ENCODE measurements around the gene SPATA46.
A peak's percentile ranks its signal among the peaks of the same experiment; 100 is the strongest.

Gene SPATA46

GRCh38 chr1:162391790-162392563 is 15.3 kb upstream of the SPATA46 start:
- no peak overlapping the region for H3K4me3 ChIP-seq (ENCODE audit: low read depth, low read length)
- TF ChIP-seq CTCF (IDR thresholded peaks at IDR 0.05; ENCODE audit: low read depth, low read length) = peak; percentile 89
- peak; percentile 55 for DNase-seq (ENCODE audit: low read depth, low spot score)
- in situ Hi-C loops (cut with HindIII; ENCODE audit: low sequenced_read_pairs) = no loop called here

DNA sequence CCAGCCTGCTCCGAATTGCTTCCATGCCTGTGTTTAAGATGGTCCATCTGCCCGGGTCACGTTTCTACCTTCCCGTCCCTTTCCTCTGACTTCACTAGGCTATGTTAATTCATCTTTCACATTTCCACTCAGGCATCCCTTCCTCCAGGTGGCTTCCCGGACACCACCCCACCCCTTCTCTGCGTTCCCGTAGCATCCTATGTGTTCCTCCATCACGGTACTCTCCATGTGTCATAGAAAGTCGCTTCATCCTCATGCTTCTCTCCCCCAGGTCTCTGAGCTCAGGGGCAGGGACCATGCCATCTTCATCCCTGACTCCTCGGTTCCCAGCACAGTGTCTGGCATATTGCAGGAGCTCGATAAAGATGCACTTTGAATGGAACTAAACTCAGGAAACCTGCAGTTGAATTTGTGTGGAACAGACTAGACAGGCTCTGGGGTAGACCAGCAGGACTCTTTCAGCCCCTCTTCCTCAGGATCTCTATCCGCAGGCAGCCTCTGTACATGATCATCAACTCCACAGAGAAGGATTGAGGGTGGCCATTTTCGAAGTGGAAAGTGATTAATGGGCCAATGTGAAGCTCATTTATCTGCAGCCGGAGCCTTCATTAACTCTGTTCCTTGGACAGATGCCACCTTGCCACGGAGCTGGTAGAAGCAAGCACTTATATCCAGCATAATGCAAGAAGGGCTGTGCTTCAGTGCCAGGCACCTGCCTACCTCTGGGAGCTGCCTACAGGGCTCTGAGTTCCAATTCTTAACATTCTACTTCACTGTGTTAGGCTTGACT is 13.9 kb upstream of the SPATA46 start:
- DNase-seq (ENCODE audit: low read depth, low spot score) = no peak
- TF ChIP-seq CTCF (IDR thresholded peaks at IDR 0.05; ENCODE audit: low read depth, low read length) = no peak
- in situ Hi-C loops (cut with HindIII; ENCODE audit: low sequenced_read_pairs) = no loop called here
- no peak overlapping the region for H3K4me3 ChIP-seq (ENCODE audit: low read depth, low read length)

DNA sequence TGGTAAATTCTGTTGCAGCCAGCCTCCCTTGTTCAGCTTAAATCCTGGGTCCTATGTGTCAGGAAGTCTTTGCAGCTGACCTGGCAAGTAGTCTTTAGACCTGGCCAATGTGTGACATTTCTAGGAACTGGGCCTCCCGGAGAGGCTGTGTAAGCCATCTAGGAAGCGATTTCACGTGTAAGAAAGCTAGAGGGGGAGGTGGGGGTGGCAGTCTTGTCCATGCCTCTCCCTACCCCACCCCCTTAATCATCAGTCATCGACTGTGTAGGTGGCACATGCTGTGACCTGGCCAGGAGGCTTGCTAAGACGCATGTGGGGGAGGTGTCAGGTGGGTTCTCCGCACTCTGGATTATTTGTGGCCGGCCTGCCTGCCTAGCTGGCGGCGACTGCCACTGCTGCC is 13.3 kb upstream of the SPATA46 start:
- DNase-seq (ENCODE audit: low read depth, low spot score) = no peak
- in situ Hi-C loops (cut with HindIII; ENCODE audit: low sequenced_read_pairs) = no loop called here
- no peak for TF ChIP-seq CTCF (IDR thresholded peaks at IDR 0.05; ENCODE audit: low read depth, low read length)
- H3K4me3 ChIP-seq (ENCODE audit: low read depth, low read length) = no peak overlapping the region

- peak; percentile 64 for DNase-seq (ENCODE audit: low read depth, low spot score)
- in situ Hi-C loops (cut with HindIII; ENCODE audit: low sequenced_read_pairs) = no loop called here
- H3K4me3 ChIP-seq (ENCODE audit: low read depth, low read length) = no peak overlapping the region
- TF ChIP-seq CTCF (IDR thresholded peaks at IDR 0.05; ENCODE audit: low read depth, low read length) = no peak
These were observed 12.6 kb upstream of the SPATA46 start for GRCh38 chr1:162389021-162389818.

GRCh38 chr1:162388615-162389014 is 12.0 kb upstream of the SPATA46 start:
- in situ Hi-C loops (cut with HindIII; ENCODE audit: low sequenced_read_pairs) = no loop called here
- no peak overlapping the region for H3K4me3 ChIP-seq (ENCODE audit: low read depth, low read length)
- DNase-seq (ENCODE audit: low read depth, low spot score) = no peak
- TF ChIP-seq CTCF (IDR thresholded peaks at IDR 0.05; ENCODE audit: low read depth, low read length) = no peak

DNA sequence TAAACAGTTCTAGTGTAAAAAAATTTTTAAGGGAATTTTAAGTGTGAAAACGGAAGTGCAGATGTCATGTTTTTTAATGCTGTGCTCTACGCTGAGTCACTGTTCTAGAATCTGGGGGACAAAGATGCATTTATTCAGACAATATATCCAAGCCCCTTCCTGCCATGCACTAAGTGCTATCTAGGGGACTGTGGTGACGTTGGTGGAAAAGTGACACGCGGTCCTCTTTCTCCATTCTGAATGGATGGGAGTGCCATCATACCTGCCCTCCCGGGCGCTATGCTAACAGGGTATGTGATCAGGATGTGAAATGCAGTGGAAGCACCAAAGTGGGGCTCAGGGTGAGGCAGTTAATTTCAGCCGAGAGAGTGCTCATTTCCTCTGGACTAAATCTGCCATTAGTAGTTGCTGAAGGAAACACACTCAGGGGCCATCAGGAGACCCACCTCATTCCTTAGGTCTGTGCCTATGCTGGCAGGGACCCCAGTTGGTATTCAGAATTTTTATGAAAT is 11.5 kb upstream of the SPATA46 start:
- no peak for DNase-seq (ENCODE audit: low read depth, low spot score)
- H3K4me3 ChIP-seq (ENCODE audit: low read depth, low read length) = no peak overlapping the region
- no peak for TF ChIP-seq CTCF (IDR thresholded peaks at IDR 0.05; ENCODE audit: low read depth, low read length)
- in situ Hi-C loops (cut with HindIII; ENCODE audit: low sequenced_read_pairs) = no loop called here
